Measurements from ENCODE around the gene HOXD11.

The HOXD11 gene

GRCh38 chr2:176075481-176075880, 31.6 kb upstream of the HOXD11 start:
- TF ChIP-seq, protein P1, sequence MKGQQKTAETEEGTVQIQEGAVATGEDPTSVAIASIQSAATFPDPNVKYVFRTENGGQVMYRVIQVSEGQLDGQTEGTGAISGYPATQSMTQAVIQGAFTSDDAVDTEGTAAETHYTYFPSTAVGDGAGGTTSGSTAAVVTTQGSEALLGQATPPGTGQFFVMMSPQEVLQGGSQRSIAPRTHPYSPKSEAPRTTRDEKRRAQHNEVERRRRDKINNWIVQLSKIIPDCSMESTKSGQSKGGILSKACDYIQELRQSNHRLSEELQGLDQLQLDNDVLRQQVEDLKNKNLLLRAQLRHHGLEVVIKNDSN (IDR thresholded peaks at IDR 0.05) = no peak
- no peak for TF ChIP-seq YY1 (IDR thresholded peaks at IDR 0.05; ENCODE audit: low read depth)
- no peak for TF ChIP-seq CREB1 (IDR thresholded peaks at IDR 0.05; ENCODE audit: low read depth)
- no peak for TF ChIP-seq TCF12 (IDR thresholded peaks at IDR 0.05; ENCODE audit: low read depth)
- TF ChIP-seq EGR1 (IDR thresholded peaks at IDR 0.05) = no peak
- TF ChIP-seq NFIC (IDR thresholded peaks at IDR 0.05) = no peak
- no peak for TF ChIP-seq TEAD4 (IDR thresholded peaks at IDR 0.05)
- no peak for TF ChIP-seq FOXM1 (IDR thresholded peaks at IDR 0.05; ENCODE audit: borderline replicate concordance, low read depth)
- TF ChIP-seq, protein P2, sequence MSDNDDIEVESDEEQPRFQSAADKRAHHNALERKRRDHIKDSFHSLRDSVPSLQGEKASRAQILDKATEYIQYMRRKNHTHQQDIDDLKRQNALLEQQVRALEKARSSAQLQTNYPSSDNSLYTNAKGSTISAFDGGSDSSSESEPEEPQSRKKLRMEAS (IDR thresholded peaks at IDR 0.05) = no peak
- no peak for TF ChIP-seq EP300 (IDR thresholded peaks at IDR 0.05; ENCODE audit: borderline replicate concordance)
- TF ChIP-seq TAF1 (IDR thresholded peaks at IDR 0.05; ENCODE audit: low read depth) = no peak
- TF ChIP-seq, protein P3, sequence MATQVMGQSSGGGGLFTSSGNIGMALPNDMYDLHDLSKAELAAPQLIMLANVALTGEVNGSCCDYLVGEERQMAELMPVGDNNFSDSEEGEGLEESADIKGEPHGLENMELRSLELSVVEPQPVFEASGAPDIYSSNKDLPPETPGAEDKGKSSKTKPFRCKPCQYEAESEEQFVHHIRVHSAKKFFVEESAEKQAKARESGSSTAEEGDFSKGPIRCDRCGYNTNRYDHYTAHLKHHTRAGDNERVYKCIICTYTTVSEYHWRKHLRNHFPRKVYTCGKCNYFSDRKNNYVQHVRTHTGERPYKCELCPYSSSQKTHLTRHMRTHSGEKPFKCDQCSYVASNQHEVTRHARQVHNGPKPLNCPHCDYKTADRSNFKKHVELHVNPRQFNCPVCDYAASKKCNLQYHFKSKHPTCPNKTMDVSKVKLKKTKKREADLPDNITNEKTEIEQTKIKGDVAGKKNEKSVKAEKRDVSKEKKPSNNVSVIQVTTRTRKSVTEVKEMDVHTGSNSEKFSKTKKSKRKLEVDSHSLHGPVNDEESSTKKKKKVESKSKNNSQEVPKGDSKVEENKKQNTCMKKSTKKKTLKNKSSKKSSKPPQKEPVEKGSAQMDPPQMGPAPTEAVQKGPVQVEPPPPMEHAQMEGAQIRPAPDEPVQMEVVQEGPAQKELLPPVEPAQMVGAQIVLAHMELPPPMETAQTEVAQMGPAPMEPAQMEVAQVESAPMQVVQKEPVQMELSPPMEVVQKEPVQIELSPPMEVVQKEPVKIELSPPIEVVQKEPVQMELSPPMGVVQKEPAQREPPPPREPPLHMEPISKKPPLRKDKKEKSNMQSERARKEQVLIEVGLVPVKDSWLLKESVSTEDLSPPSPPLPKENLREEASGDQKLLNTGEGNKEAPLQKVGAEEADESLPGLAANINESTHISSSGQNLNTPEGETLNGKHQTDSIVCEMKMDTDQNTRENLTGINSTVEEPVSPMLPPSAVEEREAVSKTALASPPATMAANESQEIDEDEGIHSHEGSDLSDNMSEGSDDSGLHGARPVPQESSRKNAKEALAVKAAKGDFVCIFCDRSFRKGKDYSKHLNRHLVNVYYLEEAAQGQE (IDR thresholded peaks at IDR 0.05; ENCODE audit: low read depth) = no peak
- TF ChIP-seq ZBTB7A (IDR thresholded peaks at IDR 0.05; ENCODE audit: low read depth) = no peak
- TF ChIP-seq RAD21 (IDR thresholded peaks at IDR 0.05; ENCODE audit: low read depth) = no peak
- no peak for TF ChIP-seq CEBPB (IDR thresholded peaks at IDR 0.05)

DNA sequence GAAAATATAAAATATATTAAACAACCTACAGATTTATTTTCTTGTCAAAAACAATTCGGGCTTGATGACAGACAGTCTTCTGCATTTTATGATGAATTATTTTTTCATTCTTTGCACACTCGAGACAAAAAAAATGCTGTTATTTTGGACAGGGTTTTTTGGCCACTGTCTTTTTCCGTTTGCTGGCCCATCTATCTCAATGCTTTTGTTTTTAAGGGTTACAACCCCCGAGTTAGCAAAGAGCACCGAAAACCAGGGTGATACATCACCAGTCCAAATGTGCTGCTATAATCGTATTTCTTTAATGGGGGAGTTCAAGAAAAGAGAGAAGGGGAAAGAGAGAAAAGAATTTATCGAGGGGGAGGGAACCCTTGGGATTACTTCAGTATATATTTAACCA, 31.0 kb upstream of the HOXD11 start:
- TF ChIP-seq RAD21 (IDR thresholded peaks at IDR 0.05; ENCODE audit: low read depth) (no peak), CREB1 (IDR thresholded peaks at IDR 0.05; ENCODE audit: low read depth) (no peak), NFIC (IDR thresholded peaks at IDR 0.05) (no peak), FOXM1 (IDR thresholded peaks at IDR 0.05; ENCODE audit: borderline replicate concordance, low read depth) (no peak), TCF12 (IDR thresholded peaks at IDR 0.05; ENCODE audit: low read depth) (no peak), CEBPB (IDR thresholded peaks at IDR 0.05) (no peak), TAF1 (IDR thresholded peaks at IDR 0.05; ENCODE audit: low read depth) (no peak), EP300 (IDR thresholded peaks at IDR 0.05; ENCODE audit: borderline replicate concordance) (no peak), ZBTB7A (IDR thresholded peaks at IDR 0.05; ENCODE audit: low read depth) (no peak), EGR1 (IDR thresholded peaks at IDR 0.05) (no peak)
- TF ChIP-seq, protein P3 (IDR thresholded peaks at IDR 0.05; ENCODE audit: low read depth) = no peak
- TF ChIP-seq, protein P2 (IDR thresholded peaks at IDR 0.05) = no peak
- TF ChIP-seq, protein P1 (IDR thresholded peaks at IDR 0.05) = no peak

DNA sequence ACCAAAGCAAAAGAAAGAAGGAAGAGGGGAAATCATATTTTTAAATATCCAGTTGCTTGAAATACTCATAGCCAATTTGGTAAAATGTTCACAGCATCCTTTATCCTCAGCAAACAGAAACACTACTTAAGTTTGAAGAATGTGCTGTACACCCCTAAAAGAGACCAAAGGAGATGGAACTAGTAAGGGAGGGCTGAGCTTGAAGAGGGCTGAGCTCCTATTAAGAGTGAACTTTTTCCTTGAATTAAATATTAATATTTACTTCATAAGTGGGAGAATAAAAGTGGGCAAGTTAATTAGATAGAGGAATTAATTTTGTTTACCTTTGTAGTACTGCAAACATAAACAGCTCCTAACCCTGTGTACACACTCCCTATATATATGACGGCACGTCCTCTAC, 30.3 kb upstream of the HOXD11 start:
- TF ChIP-seq CEBPB (IDR thresholded peaks at IDR 0.05) = no peak
- TF ChIP-seq, protein P2 (IDR thresholded peaks at IDR 0.05) = no peak
- no peak for TF ChIP-seq CREB1 (IDR thresholded peaks at IDR 0.05; ENCODE audit: low read depth)
- no peak for TF ChIP-seq TEAD4 (IDR thresholded peaks at IDR 0.05)
- TF ChIP-seq EGR1 (IDR thresholded peaks at IDR 0.05) = no peak
- TF ChIP-seq, protein P3 (IDR thresholded peaks at IDR 0.05; ENCODE audit: low read depth) = no peak

DNA sequence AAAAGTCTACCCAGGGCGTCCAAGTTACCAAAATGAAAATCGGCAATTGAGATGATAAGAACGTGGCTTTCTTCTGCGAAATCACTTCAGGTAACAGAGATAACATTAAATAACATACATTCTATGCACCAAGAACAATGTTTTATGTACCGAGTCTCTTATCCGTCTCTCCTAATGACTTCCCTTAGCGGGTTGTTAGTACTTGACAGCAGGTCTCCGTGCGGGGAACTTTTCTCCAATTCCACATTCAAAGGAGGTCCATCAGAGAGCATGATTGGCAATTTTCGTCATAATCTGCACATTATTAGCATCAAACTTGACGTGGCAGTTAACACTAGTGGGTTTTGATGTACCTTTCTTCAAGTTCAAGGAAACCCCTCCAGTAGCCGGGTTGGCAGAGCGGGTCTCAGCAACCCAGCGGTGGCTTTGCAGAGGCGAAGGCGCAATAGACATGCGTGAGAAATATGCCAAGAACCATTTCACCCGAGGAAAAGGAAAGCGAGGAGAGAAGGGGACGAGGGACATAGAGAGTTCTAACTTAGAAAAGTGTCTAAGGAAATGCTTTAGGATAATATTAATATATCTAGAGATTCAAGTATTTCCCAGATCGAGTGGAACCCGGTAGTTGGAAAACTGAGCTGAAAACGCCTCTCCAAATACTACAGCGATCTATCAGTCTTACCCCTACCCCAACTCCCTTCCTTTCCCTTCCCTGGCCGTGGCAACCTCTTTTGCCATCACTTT, 28.4 kb upstream of the HOXD11 start:
- TF ChIP-seq TAF1 (IDR thresholded peaks at IDR 0.05; ENCODE audit: low read depth) (no peak), TCF12 (IDR thresholded peaks at IDR 0.05; ENCODE audit: low read depth) (no peak), NFIC (IDR thresholded peaks at IDR 0.05) (no peak), TEAD4 (IDR thresholded peaks at IDR 0.05) (no peak), EGR1 (IDR thresholded peaks at IDR 0.05) (no peak), FOXM1 (IDR thresholded peaks at IDR 0.05; ENCODE audit: borderline replicate concordance, low read depth) (no peak), EP300 (IDR thresholded peaks at IDR 0.05; ENCODE audit: borderline replicate concordance) (no peak), CEBPB (IDR thresholded peaks at IDR 0.05) (no peak), ZBTB7A (IDR thresholded peaks at IDR 0.05; ENCODE audit: low read depth) (no peak)
- TF ChIP-seq, protein P3 (IDR thresholded peaks at IDR 0.05; ENCODE audit: low read depth) = no peak

Data from Ishikawa (cell line).